ENCODE measurements around the gene EDRF1.
"Not testable (repeated sequence)": the region's sequence is repeated elsewhere in the genome, so short reads cannot be mapped to it uniquely, and the experiment has no call there.

The EDRF1 gene

GRCh38 chr10:125708971-125709503, 10.5 kb upstream of the EDRF1 start:
- DNase-seq (ENCODE audit: low read depth in 2 of 2, low spot score in 1 of 2) = no peak

GRCh38 chr10:125709553-125710474, 9.7 kb upstream of the EDRF1 start:
- DNase-seq (ENCODE audit: low read depth in 2 of 2, low spot score in 1 of 2) = no peak

GRCh38 chr10:125711110-125711750, 8.3 kb upstream of the EDRF1 start:
- no peak for DNase-seq (ENCODE audit: low read depth in 2 of 2, low spot score in 1 of 2)

GRCh38 chr10:125714728-125715127, 4.8 kb upstream of the EDRF1 start:
- DNase-seq (ENCODE audit: low read depth in 2 of 2, low spot score in 1 of 2) = not testable (repeated sequence)

GRCh38 chr10:125720002-125720382, 483 bp downstream of the EDRF1 start:
- no peak for DNase-seq (ENCODE audit: low read depth in 2 of 2, low spot score in 1 of 2)

GRCh38 chr10:125721035-125721434, 1.5 kb downstream of the EDRF1 start:
- DNase-seq (ENCODE audit: low read depth in 2 of 2, low spot score in 1 of 2) = no peak

- DNase-seq (ENCODE audit: low read depth in 2 of 2, low spot score in 1 of 2) = no peak
Observed at GRCh38 chr10:125722811-125723210, 3.3 kb downstream of the EDRF1 start.

- no peak for DNase-seq (ENCODE audit: low read depth in 2 of 2, low spot score in 1 of 2)
Observed at GRCh38 chr10:125726914-125727313, 7.4 kb downstream of the EDRF1 start.

- DNase-seq (ENCODE audit: low read depth in 2 of 2, low spot score in 1 of 2) = no peak
Observed at GRCh38 chr10:125727436-125727835, 7.9 kb downstream of the EDRF1 start.

- DNase-seq (ENCODE audit: low read depth in 2 of 2, low spot score in 1 of 2) = no peak
Observed at GRCh38 chr10:125734148-125734547, 14.6 kb downstream of the EDRF1 start.

- DNase-seq (ENCODE audit: low read depth in 2 of 2, low spot score in 1 of 2) = no peak
Observed at GRCh38 chr10:125734823-125735222, 15.3 kb downstream of the EDRF1 start.

- DNase-seq (ENCODE audit: low read depth in 2 of 2, low spot score in 1 of 2) = no peak
Observed at GRCh38 chr10:125738206-125738605, 18.7 kb downstream of the EDRF1 start.

GRCh38 chr10:125739994-125740679, 20.6 kb downstream of the EDRF1 start:
- DNase-seq (ENCODE audit: low read depth in 2 of 2, low spot score in 1 of 2) = no peak

- no peak for DNase-seq (ENCODE audit: low read depth in 2 of 2, low spot score in 1 of 2)
Observed at GRCh38 chr10:125742465-125742864, 23.0 kb downstream of the EDRF1 start.

GRCh38 chr10:125744909-125745308, 25.4 kb downstream of the EDRF1 start:
- no peak for DNase-seq (ENCODE audit: low read depth in 2 of 2, low spot score in 1 of 2)

GRCh38 chr10:125747417-125747816, 27.9 kb downstream of the EDRF1 start:
- no peak for DNase-seq (ENCODE audit: low read depth in 2 of 2, low spot score in 1 of 2)

- DNase-seq (ENCODE audit: low read depth in 2 of 2, low spot score in 1 of 2) = no peak
Observed at GRCh38 chr10:125756196-125756595, 36.7 kb downstream of the EDRF1 start.

- no peak for DNase-seq (ENCODE audit: low read depth in 2 of 2, low spot score in 1 of 2)
Observed at GRCh38 chr10:125756853-125757487, 37.5 kb downstream of the EDRF1 start.

- no peak for DNase-seq (ENCODE audit: low read depth in 2 of 2, low spot score in 1 of 2)
Observed at GRCh38 chr10:125757742-125758141, 38.2 kb downstream of the EDRF1 start.

- DNase-seq (ENCODE audit: low read depth in 2 of 2, low spot score in 1 of 2) = no peak
Observed at GRCh38 chr10:125761961-125762360, 42.5 kb downstream of the EDRF1 start.
